PFSK-1 (cell line): ENCODE measurements around the gene TSPAN5.

ENCODE experiments used
- FOXP2 ChIP-seq: optimal IDR thresholded peaks from 2 replicates; pipeline ENCODE3; 2011; ENCODE audit warnings: borderline replicate concordance, control low read depth, inconsistent platforms; ENCODE audit not compliant: insufficient read depth; ENCODE audit errors: extremely low read length, extremely low read depth
- TAF1 ChIP-seq: IDR thresholded peaks from 2 replicates; pipeline ENCODE4 v1.6.1; 2012; ENCODE audit warnings: low read length, control low read depth, borderline replicate concordance; ENCODE audit not compliant: insufficient read depth

DNA sequence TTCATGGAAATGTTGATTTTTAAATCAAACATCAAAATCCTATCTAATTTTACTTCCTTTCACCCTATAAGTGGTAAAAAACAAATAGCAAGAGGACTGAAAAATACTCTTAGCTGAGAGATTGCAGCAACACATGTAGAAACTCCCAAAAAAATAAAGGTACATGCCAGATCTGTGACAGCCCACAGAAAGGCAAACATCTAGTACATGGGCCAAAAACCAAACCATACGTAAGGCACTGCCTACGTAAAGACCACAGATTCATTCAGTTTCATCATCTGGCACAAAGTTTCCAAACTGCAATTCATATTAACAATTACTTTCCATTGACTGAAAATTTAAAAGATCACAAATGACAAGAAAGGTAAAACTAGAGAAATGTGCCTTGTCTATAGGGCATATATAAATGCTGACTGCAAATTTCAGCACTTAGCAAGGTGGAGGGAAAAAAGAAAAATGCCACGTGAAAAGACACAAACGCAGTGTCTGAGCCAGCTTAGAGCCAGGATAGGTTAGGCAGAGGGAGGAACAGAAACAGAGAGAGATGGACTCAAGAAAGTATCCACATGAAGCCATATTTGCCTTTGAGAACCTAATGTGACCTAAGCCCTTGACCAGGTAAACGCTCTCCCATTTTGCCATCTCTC, 88.1 kb downstream of the TSPAN5 start:
- TF ChIP-seq FOXP2: no peak
- no peak for TF ChIP-seq TAF1
